Lung microvascular endothelial cell (primary cell): ENCODE data around the gene TTLL11. TPM values are rescaled to one million over a fixed set of nuclear protein-coding genes. Genes with fewer than 3 reads are reported as not detected.

Source experiments
- DNase-seq, 2 donors: peaks; one replicate each; pipeline versions ENCODE4 v3.0.0 to v3.0.0-alpha.2; 2010; ENCODE audit warnings: low read depth in 2 of 2
- total RNA-seq: library from RNA; depleted of rRNA; stranded (reverse); fragments of >200 nt; gene quantifications from 2 replicates; pipeline ENCODE4 v1.2.1, GENCODE V29; 2014

Gene TTLL11
- total RNA-seq, 1 donor from 2014 or later: 3.0 TPM

DNA sequence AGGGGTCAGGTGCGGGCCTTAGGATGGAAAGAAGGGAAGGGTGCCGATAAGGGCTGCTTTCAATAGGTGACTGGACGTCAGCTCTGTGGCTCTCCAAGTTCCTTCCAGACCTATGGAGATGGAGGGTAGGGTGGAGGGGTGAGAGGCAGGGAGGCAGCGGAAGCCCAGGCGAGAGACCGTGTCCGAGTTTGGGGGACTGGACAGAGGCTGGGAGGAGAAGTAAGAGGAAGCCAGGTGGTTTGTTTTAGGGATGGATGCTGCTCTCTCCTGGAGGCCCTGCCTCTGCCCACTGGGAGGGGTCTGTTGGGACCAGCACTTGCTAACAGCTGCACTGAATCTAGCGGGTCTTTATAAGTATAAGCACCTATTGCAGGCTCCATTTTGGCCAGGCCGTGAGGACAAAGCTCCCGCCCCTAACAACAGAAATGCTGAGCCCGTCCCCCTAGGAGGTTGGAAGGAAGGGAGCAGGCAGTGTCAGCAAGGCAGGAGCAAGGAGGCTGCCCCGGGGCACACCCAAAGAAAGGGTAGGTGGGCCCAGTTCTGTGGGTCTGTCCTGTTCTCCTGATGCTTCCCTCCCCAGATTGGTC lies 274.2 kb downstream of the TTLL11 start:
- DNase-seq: no peak

DNA sequence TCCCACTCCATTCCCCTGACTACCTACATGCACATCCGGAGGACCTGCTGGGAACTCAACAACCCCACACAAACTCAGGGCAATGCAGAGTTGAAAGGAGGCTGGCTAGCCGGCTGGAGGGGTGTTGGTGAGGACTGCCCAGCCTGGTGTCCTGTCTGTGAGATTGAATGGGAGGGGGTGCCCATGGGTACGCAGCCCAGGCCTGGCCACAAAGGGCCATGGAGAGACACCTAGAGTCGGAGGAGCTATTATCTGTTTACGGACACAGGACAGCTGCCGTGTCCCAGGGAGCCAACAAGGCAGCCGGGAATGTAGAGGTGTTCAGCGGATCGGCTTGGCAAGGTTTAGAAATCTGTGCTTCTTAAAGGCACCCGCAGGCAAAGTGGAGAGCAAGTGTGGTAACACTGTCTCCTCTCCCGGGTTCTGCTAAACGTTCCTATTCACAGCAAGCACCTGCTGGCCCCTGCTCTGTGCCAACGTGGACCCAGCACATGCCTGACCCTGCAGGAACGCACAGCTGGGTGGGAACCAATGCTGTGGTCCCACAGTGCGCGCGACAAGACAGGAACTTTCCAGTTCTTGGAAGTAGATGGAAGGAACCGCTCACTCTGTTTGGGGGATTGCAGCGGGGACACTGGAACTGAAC lies 275.0 kb downstream of the TTLL11 start:
- DNase-seq: no peak

DNA sequence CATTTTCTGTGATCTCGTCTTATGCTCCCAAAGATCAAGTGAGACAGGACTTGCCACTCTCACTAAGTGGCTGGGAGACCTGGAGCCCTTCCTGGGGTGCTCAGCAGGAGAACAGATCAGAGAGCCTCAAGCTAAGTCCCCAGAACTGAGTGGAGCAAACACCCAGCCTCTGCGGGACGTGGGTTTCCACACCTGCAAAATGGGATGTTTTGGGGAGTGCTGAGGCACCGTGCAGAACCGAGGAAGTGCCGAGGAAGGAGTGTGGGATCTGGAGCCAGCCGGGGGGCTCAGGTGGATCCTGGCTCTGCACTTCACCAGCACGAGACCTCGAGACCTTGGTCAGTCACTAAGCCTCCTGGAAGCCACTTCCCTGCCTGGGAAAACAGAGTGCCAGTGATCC lies 275.6 kb downstream of the TTLL11 start:
- DNase-seq: no peak

DNA sequence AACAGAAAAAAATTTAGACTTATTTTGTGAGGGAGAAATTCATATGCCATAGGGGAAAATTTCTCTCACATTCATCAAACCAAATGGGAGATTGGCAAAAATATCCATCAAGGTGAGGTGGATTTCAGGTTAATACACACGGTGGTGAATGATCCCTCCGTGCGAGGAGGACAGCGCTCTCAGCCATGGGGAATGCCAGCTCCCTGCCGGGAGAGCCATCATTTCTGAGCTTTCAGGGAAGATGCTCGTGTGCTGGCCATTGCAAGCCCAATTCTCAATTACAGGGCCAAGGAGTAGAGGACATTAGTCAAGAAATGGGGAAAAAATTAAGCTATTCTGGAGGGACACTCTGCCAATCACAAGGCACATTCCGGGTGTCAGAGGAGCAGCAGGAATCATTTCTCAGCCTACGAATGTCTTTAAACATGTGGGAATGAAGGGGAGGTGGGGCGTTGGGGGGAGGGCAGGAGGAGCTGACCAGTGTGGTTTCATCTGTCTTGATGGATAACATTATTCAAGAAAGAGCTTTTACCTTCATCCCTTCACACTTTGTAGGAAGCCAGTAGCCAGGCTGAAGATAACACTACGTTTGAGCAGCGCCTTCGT lies 276.2 kb downstream of the TTLL11 start:
- no peak for DNase-seq

DNA sequence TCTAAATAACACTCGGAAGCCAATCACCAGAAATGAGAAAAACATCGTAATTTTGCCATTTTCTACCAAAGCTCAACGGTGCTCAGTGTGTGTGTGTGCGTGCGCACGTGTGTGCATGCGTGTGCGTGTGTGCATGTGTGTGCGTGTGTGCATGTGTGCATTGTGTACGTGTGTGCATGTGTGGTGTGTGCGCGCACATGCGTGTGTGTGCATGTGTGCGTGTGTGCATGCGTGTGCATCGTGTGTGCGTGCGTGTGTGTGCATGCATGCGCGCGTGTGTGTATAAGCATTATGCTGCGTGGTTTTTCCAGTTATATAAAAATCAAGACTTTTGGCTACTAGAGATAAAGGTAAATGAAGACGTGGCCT lies 276.7 kb downstream of the TTLL11 start:
- no peak for DNase-seq

DNA sequence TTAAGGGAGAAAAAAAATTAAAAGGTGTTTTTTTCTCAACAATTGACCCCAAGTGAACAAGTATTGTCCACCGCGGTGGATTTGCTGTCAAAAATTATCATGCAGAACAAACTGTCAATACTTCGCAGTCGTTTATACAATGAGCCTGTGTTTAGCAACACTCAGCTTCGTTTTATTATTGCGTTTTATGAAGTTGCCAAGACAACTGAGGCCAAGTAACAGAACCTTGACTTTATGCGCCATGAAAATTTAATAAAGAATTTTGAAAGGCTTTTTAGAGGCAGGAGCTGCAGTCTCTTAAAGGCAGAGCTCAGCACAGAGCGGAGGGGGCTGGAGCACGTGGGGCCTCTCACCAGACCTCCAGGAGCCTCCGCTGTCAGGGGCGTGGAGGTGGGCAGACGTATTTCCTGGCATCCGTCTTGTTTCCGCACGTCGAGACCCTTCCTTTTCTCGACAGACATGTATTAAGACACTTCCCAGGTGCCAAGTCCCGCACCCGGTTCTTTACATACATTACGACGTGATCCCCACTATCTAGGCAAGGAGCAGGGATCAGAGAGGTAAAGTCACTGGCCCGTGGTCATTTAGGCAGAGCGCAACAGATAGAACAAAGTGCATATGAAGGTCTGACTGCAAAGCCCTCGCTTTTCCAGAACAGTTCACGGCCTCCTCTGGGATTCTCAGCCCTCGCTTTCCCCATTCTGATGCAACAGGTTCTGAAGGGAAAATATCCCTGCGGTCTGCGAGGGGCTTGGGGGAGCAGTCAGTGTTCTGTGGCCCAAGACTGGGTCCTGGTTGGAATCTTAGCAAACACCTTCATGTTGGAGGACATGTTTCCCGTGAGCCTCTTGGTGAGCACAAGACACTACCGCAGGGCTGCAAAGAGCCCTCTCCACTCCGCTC lies 277.3 kb downstream of the TTLL11 start:
- DNase-seq: no peak

DNA sequence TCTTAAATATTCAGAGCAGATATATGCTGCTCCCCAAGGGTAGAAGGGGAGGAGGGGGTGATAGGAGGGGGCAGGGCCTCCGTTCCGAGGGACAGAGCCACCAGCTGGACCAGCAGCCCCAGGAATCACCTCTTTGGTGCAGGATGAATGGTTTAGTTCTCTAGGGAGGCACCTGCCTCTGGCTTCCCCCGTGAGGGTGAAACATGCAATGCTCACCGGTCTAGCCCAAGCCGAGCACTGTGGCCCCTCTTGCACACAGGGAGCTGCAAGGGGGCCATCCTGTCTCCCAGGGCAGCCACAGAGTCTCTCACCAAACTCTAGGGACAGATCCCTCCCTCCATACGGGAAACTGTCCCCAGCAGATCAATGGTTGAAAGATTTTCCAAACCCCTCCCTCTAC lies 278.0 kb downstream of the TTLL11 start:
- DNase-seq: no peak

DNA sequence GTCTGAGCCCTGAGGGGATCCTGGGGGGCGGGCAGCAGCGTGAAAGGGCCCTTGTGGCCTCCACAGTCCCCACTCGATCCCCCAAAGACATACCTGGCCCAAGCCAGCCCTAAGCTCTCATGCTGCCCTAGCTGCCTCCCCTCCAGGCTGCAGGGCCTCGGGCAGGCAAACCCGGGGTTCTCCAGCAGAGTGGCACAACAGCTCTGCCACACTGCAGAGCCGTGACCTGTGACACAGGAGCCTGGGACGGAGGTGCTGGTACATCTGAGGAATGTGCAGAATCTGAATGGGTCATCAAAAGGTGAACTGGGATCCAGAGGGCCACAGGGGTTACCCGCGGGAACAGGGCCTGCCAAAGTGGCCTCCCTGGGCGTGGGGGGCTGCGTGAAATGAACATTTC lies 278.5 kb downstream of the TTLL11 start:
- DNase-seq: no peak

DNA sequence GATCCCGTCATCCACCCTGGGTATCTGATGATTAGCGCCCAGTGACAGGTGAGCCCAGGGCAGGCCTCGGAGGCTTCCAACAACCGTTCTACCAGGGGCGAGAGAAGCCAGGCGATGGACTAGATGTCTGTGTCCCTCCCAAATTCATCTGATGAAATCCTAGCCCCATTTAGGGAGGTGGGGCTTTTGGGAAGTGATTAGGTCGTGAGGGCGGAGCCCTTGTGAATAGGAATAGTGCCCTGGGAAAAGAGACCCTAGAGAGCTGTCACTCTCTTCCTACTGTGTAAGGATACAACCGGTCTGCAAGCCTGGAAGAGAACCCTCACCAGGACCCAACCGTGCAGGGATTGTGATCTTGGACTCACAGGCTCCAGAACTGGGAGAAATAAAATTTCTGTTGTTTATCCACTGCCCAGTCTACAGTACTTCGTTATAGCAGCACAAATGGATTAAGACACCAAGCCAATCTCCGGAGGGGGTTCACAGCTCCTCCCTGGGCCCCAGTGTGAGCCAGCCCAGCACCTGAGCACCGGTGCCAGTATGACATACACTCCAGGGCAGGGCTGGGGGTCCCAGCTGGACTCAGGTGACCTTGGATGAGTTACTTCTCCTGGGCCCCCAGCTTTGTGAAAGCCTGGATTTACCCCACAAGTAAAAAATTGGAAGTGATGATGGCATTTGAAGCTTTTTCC lies 279.4 kb downstream of the TTLL11 start:
- DNase-seq: no peak

DNA sequence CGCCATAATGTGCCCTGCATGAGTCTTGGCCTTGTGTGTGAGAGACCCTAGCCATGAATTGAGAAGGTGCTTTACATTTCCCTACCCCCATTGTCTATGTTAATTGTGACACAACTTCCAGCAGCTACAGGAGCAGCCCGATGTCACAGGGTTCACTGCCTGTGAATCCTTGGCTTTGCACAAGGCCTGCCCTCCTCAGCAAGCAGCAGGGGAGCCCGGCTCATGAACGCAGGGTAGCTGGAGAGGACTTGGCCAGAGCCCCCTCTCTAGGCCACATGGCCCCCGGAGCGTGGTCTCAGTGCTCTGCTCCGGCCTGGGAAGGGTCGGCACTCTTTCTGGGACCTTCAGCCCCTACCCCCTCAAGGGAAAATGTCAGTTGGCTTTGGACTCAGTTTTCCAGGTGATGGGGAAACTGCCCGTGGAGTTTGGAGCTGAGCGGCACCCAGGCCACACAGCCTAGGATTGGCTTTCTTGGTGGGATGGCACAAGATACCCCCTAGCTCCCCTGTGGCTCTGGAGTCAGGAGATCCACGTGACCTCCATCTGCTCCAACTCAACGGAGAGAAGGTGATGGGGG lies 280.9 kb downstream of the TTLL11 start:
- no peak for DNase-seq

DNA sequence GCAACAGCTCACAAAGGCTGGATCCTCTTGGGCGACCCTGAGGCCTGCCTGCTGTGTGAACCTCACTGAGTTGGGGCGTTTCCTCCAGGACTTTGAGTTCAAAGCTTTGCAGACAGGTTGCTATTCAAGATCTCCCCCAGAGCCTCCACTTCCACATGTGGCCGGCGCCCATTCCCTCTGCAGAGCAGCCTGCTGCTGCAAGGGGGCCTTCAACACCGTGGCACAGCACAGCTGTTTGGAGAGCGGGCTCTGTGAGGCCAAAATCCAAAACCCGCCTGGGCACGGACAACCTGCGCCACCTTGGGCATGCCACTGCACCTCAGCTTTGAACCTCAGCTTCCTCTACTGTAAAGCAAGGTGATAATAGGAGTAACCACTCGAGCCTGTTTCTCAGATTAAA lies 281.4 kb downstream of the TTLL11 start:
- DNase-seq: no peak

DNA sequence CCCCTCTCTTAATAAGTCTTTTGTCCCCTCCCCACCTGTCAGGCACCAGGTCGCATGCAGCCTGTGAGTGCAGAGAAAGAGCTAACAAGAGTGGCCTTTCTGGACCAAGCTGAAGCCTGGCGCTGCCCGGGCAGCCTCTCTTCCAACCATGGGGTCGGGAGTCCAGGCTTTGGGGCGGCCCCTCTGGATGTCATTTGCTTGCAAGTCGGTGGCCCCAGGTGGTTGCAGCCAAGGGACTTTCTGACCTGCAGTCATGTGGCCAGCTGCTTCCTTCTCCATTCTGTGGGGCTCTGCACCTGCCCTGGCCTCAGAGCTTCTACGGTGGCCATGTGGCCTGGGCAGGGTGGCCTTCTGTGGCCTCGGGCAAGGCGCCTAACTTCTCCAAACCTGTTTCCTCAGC lies 282.0 kb downstream of the TTLL11 start:
- no peak for DNase-seq

DNA sequence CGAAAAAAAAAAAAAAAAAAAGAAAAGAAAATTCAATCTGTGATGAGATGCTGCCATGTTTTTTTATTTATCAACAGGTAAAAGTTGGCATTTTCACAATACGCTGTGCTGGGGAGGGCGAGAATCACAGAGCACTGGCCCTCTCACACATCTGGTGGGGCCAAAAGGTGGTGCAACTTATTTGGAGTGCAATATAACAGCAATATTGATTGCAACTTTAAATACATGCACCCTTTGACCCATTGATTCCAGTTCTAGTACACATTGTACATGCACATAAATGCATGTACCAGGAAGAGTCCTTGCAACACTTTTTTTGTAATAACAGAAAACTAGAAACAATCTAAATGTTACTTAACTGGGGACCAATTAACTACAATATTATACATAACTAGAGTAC lies 282.6 kb downstream of the TTLL11 start:
- DNase-seq: no peak

DNA sequence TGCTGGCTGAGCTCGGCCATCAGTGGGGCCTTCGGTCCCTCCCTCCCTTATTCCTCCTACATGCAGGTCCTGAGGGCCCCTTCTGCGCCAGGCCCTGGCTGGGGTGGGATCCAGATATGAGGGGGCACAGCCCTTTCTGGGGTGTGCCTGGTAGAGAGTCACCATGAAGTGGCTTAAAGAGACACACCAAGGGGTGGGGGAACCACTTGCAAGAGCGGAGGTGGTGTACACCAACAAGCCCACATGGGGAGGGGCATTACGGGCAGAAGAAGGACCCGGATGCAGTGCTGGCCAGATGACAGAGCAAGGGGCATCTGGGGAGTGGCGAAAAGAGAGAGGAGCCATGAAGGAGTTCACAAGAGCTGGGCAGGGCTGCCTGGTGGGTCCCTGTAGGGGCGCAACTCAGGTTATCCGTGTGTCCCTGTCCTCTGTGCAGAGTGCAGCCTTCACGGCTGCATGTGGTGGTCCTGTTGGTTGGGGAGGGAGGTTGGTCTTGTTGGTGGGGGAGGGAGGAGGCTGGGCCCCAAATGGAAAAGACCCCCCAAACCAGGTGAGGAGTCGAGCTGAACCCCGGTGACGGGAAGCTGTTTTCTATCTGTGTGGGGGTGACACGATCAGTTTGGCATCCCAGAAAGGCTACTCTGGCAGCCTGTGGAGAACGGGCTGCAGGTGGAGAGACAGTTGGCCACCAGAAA lies 283.6 kb downstream of the TTLL11 start:
- DNase-seq: no peak

DNA sequence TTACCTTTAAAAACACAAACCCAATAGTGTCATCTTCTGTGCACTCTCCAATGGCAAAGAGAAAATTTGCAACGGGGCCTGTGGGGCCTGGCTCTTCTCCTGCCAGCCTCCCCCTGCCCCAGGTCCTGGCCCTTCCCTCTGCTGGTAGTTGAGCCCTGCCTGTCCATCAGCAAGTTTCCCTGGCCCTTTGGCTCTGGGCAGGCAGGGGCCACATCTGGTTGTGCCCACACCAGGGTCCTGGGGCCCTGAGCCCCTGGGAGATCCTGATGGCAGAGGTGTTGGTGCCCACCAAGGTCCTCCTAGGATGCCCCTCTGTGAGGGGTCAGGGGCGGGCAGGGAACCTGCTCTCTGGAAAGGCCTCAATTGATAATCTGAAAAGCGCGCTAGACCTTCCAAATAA lies 284.3 kb downstream of the TTLL11 start:
- no peak for DNase-seq

DNA sequence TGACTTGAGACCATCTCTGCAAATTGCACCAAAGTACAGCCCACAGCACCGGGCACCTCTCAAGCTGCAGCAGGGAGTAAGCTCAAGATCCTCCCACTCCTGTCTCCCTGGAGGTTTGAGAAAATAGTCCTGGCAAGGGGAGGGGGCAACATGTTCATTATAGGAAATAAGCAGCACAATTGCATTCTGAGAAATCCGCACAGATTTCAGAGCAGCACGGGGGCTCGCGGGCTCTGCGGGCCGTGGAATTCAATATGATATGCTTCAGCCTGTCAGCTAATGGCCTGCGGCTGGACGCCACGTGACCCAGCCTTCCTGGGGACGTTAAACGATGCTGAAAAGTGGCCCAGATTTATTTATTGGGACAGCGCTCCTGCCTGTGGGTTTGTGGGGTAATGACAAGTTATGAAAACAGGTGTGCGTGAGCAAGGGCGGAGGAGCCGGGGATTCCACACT lies 285.3 kb downstream of the TTLL11 start:
- no peak for DNase-seq

DNA sequence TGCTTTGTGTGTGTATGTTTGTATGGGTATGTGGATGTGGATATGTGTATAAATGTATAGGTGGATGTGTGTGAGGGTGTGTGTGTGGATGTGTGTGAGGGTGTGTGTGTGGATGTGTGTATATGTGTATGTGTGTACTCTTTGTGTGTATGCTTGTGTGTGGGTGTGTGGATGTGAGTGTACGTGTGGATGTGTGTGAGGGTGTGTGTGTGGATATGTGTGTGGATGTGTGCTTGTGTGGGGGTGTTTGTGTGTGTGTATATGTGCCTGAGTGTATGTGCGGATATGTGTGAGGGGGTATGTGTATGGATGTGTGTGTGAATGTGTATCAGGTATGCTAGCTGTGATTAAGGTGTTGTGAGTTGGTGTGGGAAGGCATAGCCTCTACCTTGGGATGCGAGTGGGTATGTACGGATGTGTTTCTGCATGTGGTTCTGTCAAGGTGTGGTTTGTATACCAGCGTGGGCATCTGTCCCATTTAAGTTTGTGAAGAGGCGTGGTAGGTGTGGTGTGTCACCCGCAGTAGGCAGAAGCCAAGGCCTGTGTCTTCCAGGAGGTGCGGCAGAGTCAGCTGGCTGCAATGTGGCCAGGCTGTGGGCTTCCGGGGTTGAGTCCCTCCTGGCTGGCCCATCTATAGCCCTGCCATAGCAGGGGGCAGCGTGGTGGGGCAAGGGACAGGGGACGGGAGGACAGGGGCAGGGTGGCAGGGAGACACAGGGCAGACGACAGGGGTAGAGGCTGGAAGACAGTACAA lies 285.9 kb downstream of the TTLL11 start:
- DNase-seq: no peak

DNA sequence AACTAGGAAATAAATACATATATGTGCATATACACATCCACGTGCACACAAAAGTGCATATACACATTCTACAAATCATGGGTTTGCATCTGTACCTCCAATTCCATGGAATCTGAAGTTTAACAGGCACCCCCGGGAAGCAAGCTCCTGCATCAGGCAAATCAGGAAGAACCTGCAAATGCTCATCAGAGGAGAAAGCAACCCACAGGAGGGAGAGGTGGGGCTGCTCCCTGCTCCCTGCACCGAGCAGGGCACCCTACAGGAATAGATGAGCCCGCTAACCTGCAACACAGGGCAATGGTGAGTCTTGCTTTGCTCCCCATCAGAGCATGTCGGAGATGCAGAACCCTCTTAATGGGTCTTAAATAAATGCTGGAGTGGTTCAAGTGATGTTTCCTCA lies 290.4 kb downstream of the TTLL11 start:
- no peak for DNase-seq

DNA sequence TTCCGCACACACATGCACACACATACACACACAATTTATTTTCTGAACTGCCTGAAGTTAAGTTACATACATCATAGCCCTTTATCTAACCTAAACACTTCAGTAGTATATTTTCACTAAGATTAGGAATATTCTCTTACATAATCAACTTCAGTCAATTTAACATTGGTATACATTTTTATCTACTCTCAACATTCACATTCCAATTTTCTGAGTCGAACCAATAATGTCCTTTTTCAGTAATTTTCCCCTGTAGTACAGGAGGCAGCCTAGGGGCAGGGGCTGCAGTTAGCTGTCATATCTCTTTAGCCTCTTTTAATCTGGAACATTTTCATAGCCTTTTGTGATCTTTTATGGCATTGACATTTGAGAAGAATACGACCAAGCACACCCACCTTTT lies 291.5 kb downstream of the TTLL11 start:
- no peak for DNase-seq

DNA sequence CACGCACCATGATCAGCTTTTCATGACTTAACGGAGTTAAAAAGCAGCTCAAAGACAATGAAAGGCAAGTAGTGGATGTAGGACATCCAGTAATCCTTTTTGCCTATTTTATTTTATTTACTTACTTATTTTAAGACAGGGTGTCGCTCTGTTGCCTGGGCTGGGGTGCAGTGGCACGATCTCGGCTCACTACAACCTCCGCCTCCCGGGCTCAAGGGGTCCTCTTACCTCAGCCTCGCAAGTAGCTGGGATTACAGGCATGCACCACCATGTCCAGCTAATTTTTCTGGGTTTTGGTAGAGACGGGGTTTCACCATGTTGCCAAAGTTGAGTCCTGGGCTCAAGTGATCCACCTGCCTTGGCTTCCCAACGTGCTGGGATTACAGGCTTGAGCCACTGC lies 292.7 kb downstream of the TTLL11 start:
- no peak for DNase-seq
